HCT116 (cell line): ENCODE measurements around the gene SPRR1A.

Experiments used
- ELF1 ChIP-seq: IDR thresholded peaks from 2 replicates; pipeline ENCODE4 v1.6.1; 2012; ENCODE audit warnings: low read depth, borderline replicate concordance
- EZH2 ChIP-seq: fragments of 200-600 bp; sonication (generic); IDR thresholded peaks from 2 replicates; pipeline ENCODE4 v1.6.1; 2017; ENCODE audit warnings: antibody characterized with exemption, mixed run types
- EZH2phosphoT487 ChIP-seq: fragments of 200-600 bp; IDR thresholded peaks from 2 replicates; pipeline ENCODE4 v1.6.1; 2018; ENCODE audit warnings: antibody characterized with exemption, borderline replicate concordance
- JUND ChIP-seq: IDR thresholded peaks from 2 replicates; pipeline ENCODE4 v1.6.1; 2012
- POLR2A ChIP-seq: IDR thresholded peaks from 2 replicates; pipeline ENCODE4 v1.7.0; 2011; ENCODE audit warnings: borderline replicate concordance; ENCODE audit not compliant: insufficient read depth, insufficient read length; ENCODE audit errors: extremely low read depth
- POLR2AphosphoS5 ChIP-seq: IDR thresholded peaks from 2 replicates; pipeline ENCODE4 v1.6.1; 2011; ENCODE audit warnings: mild to moderate bottlenecking, low read depth, low read length, moderate library complexity
- RAD21 ChIP-seq: IDR thresholded peaks from 2 replicates; pipeline ENCODE4 v1.6.1; 2012; ENCODE audit warnings: low read depth, mild to moderate bottlenecking
- SIN3A ChIP-seq: IDR thresholded peaks from 2 replicates; pipeline ENCODE4 v1.6.1; 2012; ENCODE audit warnings: low read depth
- SRF ChIP-seq: IDR thresholded peaks from 2 replicates; pipeline ENCODE4 v1.6.1; 2012; ENCODE audit warnings: low read depth
- YY1 ChIP-seq: IDR thresholded peaks from 2 replicates; pipeline ENCODE4 v1.6.1; 2011; ENCODE audit warnings: low read length, low read depth, moderate library complexity, mild to moderate bottlenecking; ENCODE audit not compliant: insufficient replicate concordance; ENCODE audit errors: extremely low read depth
- TF ChIP-seq, protein P1 (sequence below), 3 experiments: fragments of 200-600 bp in 1 of 3; sonication (generic) in 1 of 3; IDR thresholded peaks in 2 of 3; conservative IDR thresholded peaks in 1 of 3; 2 replicates each; pipeline ENCODE4 v1.5.1; 2012 to 2017; ENCODE audit warnings: low read depth in 2 of 3, low read length in 2 of 3, antibody characterized with exemption in 1 of 3, borderline replicate concordance in 1 of 3, control low read depth in 1 of 3, mild to moderate bottlenecking in 1 of 3, mixed read lengths in 1 of 3, mixed run types in 1 of 3, moderate library complexity in 1 of 3; ENCODE audit not compliant: insufficient read depth in 1 of 3
- TF ChIP-seq, protein P2 (sequence below): IDR thresholded peaks from 2 replicates; pipeline ENCODE4 v1.6.1; 2012

DNA sequence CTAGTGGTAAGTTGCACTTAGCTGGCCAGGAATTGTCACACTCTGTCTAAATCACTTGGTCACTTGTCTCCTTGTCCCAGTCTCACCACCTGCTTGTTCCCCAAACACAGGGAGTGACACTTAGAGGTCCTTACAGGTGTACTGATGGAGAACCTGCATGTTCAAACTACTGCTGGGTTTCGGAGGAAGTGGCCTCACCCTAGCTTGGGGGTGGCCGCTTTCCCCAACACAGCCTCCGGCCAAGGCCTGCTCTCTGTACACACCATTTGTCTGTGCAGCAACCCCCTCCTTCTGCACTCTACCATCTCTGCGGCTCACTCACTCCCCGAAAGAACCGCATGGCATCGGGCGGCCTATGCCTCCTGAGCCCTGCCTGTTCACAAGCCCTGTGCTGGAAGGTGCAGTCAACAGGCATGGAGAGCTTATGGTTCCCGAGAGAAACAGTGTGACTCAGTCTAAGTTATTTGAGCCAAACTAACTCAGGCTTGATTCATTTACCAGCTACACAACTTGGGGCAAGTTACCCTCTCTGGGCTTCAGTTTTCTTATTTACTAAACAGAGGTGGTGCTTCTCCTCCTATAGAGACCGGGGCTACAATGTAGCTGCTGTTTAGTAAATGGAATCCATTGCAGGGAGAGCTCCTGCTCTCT is 24.0 kb upstream of the SPRR1A start:
- TF ChIP-seq, protein P1, sequence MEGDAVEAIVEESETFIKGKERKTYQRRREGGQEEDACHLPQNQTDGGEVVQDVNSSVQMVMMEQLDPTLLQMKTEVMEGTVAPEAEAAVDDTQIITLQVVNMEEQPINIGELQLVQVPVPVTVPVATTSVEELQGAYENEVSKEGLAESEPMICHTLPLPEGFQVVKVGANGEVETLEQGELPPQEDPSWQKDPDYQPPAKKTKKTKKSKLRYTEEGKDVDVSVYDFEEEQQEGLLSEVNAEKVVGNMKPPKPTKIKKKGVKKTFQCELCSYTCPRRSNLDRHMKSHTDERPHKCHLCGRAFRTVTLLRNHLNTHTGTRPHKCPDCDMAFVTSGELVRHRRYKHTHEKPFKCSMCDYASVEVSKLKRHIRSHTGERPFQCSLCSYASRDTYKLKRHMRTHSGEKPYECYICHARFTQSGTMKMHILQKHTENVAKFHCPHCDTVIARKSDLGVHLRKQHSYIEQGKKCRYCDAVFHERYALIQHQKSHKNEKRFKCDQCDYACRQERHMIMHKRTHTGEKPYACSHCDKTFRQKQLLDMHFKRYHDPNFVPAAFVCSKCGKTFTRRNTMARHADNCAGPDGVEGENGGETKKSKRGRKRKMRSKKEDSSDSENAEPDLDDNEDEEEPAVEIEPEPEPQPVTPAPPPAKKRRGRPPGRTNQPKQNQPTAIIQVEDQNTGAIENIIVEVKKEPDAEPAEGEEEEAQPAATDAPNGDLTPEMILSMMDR (IDR thresholded peaks at IDR 0.05 in 2 of 3, conservative IDR thresholded peaks at IDR 0.05 in 1 of 3; ENCODE audit: borderline replicate concordance in 1 of 3, insufficient read depth in 1 of 3, low read depth in 2 of 3, low read length in 2 of 3) = no peak
- no peak for TF ChIP-seq EZH2
- no peak for TF ChIP-seq RAD21
- no peak for TF ChIP-seq YY1
- TF ChIP-seq EZH2phosphoT487 = no peak
- TF ChIP-seq POLR2A = no peak
- TF ChIP-seq, protein P2, sequence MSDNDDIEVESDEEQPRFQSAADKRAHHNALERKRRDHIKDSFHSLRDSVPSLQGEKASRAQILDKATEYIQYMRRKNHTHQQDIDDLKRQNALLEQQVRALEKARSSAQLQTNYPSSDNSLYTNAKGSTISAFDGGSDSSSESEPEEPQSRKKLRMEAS = no peak
- TF ChIP-seq SIN3A = no peak
- no peak for TF ChIP-seq JUND
- TF ChIP-seq POLR2AphosphoS5 = no peak
- TF ChIP-seq ELF1 = no peak
- TF ChIP-seq SRF = no peak
